Activated T-helper 2 cell treated with anti-CD3 and anti-CD28 coated beads, Interferon-gamma antibody, Interleukin-2, Interleukin-4, amounts not matched to agents 10 μg/mL and 5 μg/mL and 100 μg/mL, durations not matched to agents 14 hours and 24 hours and 36 hours (primary cell): ENCODE data around the gene TMX4. TPM values are rescaled to one million over a fixed set of nuclear protein-coding genes. Genes with fewer than 3 reads are reported as not detected.
A peak's percentile ranks its signal among the peaks of the same experiment; 100 is the strongest.

ENCODE experiments used
- DNase-seq: peaks from one replicate; pipeline ENCODE4 v3.0.0; 2021; ENCODE audit warnings: low spot score
- H3K27ac Mint-ChIP-seq: one replicate; pipeline ENCODE4 v1.8.0; 2021; ENCODE audit warnings: mixed read lengths
- H3K27me3 Mint-ChIP-seq: one replicate; pipeline ENCODE4 v1.8.0; 2021; ENCODE audit warnings: low read depth, mixed read lengths
- H3K36me3 Mint-ChIP-seq: one replicate; pipeline ENCODE4 v1.8.0; 2021; ENCODE audit warnings: low read depth, mixed read lengths
- H3K4me1 Mint-ChIP-seq: one replicate; pipeline ENCODE4 v1.8.0; 2021; ENCODE audit warnings: low read depth, mixed read lengths
- H3K4me3 Mint-ChIP-seq: one replicate; pipeline ENCODE4 v1.8.0; 2021; ENCODE audit warnings: low read depth, mild to moderate bottlenecking, moderate library complexity, mixed read lengths
- H3K9me3 Mint-ChIP-seq: one replicate; pipeline ENCODE4 v1.8.0; 2021; ENCODE audit warnings: mixed read lengths
- intact Hi-C: fragments of 100-400 bp; cut with micrococcal nuclease; formaldehyde crosslinking; loops from one replicate; pipeline ENCODE4 v1.15.1; 2023
- total RNA-seq: library from RNA; stranded (reverse); gene quantifications from 2 replicates; pipeline ENCODE4 v1.2.3, GENCODE V29; 2022

Gene TMX4, protein sequence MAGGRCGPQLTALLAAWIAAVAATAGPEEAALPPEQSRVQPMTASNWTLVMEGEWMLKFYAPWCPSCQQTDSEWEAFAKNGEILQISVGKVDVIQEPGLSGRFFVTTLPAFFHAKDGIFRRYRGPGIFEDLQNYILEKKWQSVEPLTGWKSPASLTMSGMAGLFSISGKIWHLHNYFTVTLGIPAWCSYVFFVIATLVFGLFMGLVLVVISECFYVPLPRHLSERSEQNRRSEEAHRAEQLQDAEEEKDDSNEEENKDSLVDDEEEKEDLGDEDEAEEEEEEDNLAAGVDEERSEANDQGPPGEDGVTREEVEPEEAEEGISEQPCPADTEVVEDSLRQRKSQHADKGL
- total RNA-seq = 30.0 and 31.1 TPM in 2 replicates

- Mint-ChIP-seq H3K27me3 (peaks cover 5% of the 10 kb centered on the region), H3K4me3 (peak within 1 kb of the TSS; percentile 85), H3K9me3 (no peaks in the 10 kb centered on the region), H3K4me1 (peaks cover 21% of the 10 kb centered on the region), H3K36me3 (peaks cover 6% of the 10 kb centered on the region), H3K27ac (peak within 1 kb of the TSS; percentile 73)
- DNase-seq = peak; percentile 90
- intact Hi-C loops = loop anchor here (5.0 to 10.0 kb wide), 2 partner anchors 198 to 435 kb away; no protein-coding TSS in a partner anchor
Observed at GRCh38 chr20:8019246-8019997, at the start of gene TMX4. Gene TMX4 (minus strand): TSS chr20:8019761. CDS start chr20:8019613, 148 bp downstream.

- no peak overlapping the region for H3K4me3 Mint-ChIP-seq
- DNase-seq = no peak
- peaks cover 8% of the 10 kb centered on the region for H3K27me3 Mint-ChIP-seq
- no peaks in the 10 kb centered on the region for H3K9me3 Mint-ChIP-seq
- no peaks in the 10 kb centered on the region for H3K4me1 Mint-ChIP-seq
- intact Hi-C loops = no loop called here
- no peak overlapping the region for H3K27ac Mint-ChIP-seq
- no peaks in the 10 kb centered on the region for H3K36me3 Mint-ChIP-seq
Observed at GRCh38 chr20:8067082-8067481, 47.5 kb upstream of the TMX4 start.

DNA sequence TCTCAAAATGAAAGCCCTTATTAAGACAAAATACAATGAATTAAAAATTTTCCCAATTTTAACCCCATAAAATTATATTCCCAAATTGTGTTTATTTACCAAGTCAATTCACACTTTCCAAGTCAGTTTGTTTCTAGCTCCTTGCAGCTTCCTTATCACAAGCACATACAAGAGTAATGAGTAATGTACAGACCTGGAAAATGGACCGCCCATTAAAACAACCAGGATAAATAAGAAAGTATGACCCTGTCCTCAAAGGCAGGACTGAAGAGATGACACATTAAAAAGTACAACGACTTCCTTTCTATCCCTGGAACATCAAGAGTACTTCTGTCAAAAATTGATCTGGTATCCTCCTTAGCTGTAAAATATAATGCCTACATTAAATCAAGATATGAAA is 47.1 kb upstream of the TMX4 start:
- Mint-ChIP-seq H3K27ac (no peak overlapping the region), H3K36me3 (no peaks in the 10 kb centered on the region), H3K4me1 (no peaks in the 10 kb centered on the region), H3K27me3 (peaks cover 8% of the 10 kb centered on the region), H3K9me3 (no peaks in the 10 kb centered on the region), H3K4me3 (no peak overlapping the region)
- no peak for DNase-seq
- intact Hi-C loops = no loop called here

DNA sequence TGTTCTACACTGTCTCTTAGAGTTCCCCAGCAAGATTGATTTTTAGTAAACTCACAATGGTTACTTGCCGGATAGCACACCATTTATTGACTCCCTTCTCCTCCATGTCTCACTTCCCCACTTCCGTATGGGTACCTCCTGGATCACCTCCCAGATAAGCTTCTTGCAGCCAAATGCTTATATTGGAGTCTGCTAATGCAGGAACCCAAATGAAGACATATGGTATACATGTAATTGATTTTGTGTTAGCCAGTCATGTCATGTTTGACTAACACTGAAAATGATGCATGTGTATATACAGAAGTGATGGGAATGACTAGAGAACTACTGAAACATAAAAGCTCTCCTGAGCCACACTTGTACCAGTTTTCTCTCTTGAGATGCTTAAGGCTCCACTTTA is 46.1 kb upstream of the TMX4 start:
- no peak for DNase-seq
- Mint-ChIP-seq H3K4me3 (no peak overlapping the region), H3K9me3 (no peaks in the 10 kb centered on the region), H3K36me3 (no peaks in the 10 kb centered on the region), H3K4me1 (no peaks in the 10 kb centered on the region), H3K27me3 (peaks cover 8% of the 10 kb centered on the region), H3K27ac (no peak overlapping the region)
- intact Hi-C loops = no loop called here

GRCh38 chr20:8062756-8063155 is 43.2 kb upstream of the TMX4 start:
- Mint-ChIP-seq H3K4me3 (no peak overlapping the region), H3K4me1 (no peaks in the 10 kb centered on the region), H3K27ac (no peak overlapping the region), H3K27me3 (peaks cover 7% of the 10 kb centered on the region), H3K9me3 (no peaks in the 10 kb centered on the region), H3K36me3 (no peaks in the 10 kb centered on the region)
- intact Hi-C loops = no loop called here
- DNase-seq = no peak

GRCh38 chr20:8061861-8062518 is 42.4 kb upstream of the TMX4 start:
- H3K9me3 Mint-ChIP-seq = no peaks in the 10 kb centered on the region
- peaks cover 7% of the 10 kb centered on the region for H3K27me3 Mint-ChIP-seq
- no peak for DNase-seq
- intact Hi-C loops = no loop called here
- H3K36me3 Mint-ChIP-seq = no peaks in the 10 kb centered on the region
- no peaks in the 10 kb centered on the region for H3K4me1 Mint-ChIP-seq
- no peak overlapping the region for H3K27ac Mint-ChIP-seq
- no peak overlapping the region for H3K4me3 Mint-ChIP-seq

DNA sequence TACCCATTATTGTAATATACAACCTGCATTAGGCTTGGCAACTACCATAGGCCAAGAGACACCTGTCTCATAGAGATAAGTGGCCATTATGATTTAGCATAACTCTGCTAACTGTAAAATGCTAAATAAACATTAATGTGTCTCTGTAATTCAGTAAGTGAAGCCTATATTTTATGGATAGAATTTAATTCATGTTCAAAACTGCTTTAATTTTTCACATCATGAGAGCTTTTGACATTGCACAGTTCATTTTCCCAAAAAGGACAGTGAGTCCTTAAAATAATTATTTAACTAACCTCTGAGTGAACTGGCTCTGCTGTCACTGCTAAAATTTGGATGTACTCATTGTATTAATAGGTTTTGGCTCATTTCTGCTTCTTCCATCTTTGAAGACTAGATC is 41.4 kb upstream of the TMX4 start:
- H3K9me3 Mint-ChIP-seq = no peaks in the 10 kb centered on the region
- no peaks in the 10 kb centered on the region for H3K36me3 Mint-ChIP-seq

GRCh38 chr20:8057871-8058270 is 38.3 kb upstream of the TMX4 start:
- Mint-ChIP-seq H3K9me3 (no peaks in the 10 kb centered on the region), H3K36me3 (no peaks in the 10 kb centered on the region), H3K4me1 (no peaks in the 10 kb centered on the region), H3K27me3 (peaks cover 4% of the 10 kb centered on the region), H3K27ac (no peak overlapping the region), H3K4me3 (no peak overlapping the region)
- intact Hi-C loops = no loop called here
- no peak for DNase-seq

More for the DNA sequence above, 41.4 kb upstream of the TMX4 start:
- Mint-ChIP-seq H3K27ac (no peak overlapping the region), H3K4me3 (no peak overlapping the region), H3K4me1 (no peaks in the 10 kb centered on the region), H3K27me3 (peaks cover 7% of the 10 kb centered on the region)
- DNase-seq = no peak
- intact Hi-C loops = no loop called here

GRCh38 chr20:8055096-8055495 is 35.5 kb upstream of the TMX4 start:
- Mint-ChIP-seq H3K9me3 (no peaks in the 10 kb centered on the region), H3K27ac (no peak overlapping the region), H3K36me3 (no peaks in the 10 kb centered on the region), H3K27me3 (peaks cover 12% of the 10 kb centered on the region), H3K4me3 (no peak overlapping the region), H3K4me1 (peaks cover 3% of the 10 kb centered on the region)
- intact Hi-C loops = no loop called here
- no peak for DNase-seq

- Mint-ChIP-seq H3K36me3 (no peaks in the 10 kb centered on the region), H3K9me3 (no peaks in the 10 kb centered on the region)
- intact Hi-C loops = no loop called here
Observed at GRCh38 chr20:8050157-8050837, 30.7 kb upstream of the TMX4 start.

DNA sequence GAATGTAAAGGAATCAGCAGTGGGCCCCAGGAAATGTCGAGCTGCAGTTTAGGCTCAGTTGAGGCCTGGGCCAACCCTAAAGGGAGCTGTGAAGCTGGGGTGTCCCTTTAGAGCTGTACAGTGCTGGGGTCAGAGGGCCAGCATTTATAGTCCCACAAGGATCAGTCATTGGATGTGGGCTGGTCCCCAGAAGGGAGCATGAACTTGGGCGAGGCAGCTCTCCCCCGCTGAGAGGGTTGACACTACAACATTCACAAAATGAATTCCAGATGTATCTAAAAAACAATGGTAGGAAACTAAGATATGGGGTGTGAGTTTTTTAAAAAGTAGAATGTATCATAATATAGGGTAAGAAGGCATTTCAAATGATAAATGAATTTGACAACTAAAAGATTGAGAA is 29.7 kb upstream of the TMX4 start:
- Mint-ChIP-seq H3K9me3 (no peaks in the 10 kb centered on the region), H3K27me3 (peaks cover 35% of the 10 kb centered on the region), H3K4me1 (peaks cover 3% of the 10 kb centered on the region), H3K27ac (no peak overlapping the region), H3K4me3 (no peak overlapping the region), H3K36me3 (no peaks in the 10 kb centered on the region)
- no peak for DNase-seq
- intact Hi-C loops = no loop called here

More at GRCh38 chr20:8050157-8050837, 30.7 kb upstream of the TMX4 start:
- Mint-ChIP-seq H3K27ac (no peak overlapping the region), H3K4me3 (no peak overlapping the region), H3K4me1 (peaks cover 3% of the 10 kb centered on the region), H3K27me3 (peaks cover 33% of the 10 kb centered on the region)
- no peak for DNase-seq

DNA sequence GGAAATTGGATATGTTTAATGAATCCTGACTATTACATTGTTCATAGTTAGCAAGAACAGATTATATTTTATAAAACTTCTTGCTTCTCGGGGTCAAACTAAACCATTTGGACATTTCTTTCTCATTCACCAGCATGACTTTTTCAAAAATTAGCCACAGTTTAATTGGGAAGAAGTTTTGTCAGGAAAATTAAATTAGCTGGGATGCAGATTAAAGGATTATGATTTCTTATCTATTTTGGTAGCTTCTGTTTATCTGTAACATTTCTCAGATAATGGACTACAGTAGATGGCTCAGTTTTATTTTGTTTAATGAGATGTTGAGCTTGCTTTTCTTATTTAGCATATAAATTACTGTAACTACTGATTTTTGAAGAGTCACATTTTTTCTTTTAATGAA is 26.4 kb upstream of the TMX4 start:
- Mint-ChIP-seq H3K9me3 (no peaks in the 10 kb centered on the region), H3K4me1 (peaks cover 5% of the 10 kb centered on the region), H3K27me3 (peaks cover 42% of the 10 kb centered on the region), H3K27ac (no peak overlapping the region), H3K4me3 (no peak overlapping the region), H3K36me3 (no peaks in the 10 kb centered on the region)
- intact Hi-C loops = no loop called here
- DNase-seq = no peak
